ENCODE results near the gene PTPN14.

PTPN14 gene

DNA sequence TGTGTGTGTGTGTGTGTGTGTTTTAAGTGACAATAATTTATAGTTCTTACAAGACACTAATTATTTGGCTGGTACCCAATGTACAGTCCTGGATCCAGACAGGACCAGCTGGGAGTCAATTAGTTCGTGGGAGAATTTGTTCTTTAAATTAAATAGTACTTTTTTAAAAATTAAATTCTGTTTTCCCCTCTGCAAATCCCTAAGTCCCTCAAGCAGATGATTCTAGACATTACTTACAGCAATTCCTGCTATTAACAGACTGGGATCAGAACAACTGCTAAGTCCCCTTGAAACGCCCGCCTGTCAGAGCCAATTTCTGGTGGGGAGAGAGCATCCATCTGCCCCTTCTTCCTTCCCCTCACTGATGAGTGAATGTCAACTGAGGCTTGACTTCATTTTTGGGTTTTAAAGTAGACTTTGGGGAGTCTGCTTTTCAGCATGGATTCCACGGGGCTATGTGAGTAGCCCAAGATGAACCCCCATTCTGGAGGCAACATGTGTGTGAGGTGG is 186.6 kb downstream of the PTPN14 start:
- no peak for DNase-seq (ENCODE audit: low spot score)

- no peak for DNase-seq (ENCODE audit: low spot score)
These were observed 187.0 kb downstream of the PTPN14 start for GRCh38 chr1:214364386-214364785.

DNA sequence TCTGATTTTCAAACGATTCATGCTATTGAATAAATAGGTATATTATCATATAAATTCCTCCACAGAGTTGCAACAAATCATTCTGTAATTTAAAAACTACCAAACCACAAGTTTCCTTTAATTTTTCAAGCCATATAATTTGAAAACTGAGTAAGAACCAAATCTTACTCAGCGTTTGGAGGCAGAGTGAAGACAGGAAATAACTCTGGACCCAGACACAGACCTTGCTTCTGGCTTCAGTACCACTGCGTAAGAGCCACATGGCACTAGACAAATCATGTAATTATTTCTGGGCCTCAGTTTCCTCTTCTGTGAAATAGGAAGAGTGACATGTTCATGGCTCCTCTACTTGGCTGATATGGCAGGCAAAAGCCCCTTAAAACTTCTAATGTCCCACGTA is 188.0 kb downstream of the PTPN14 start:
- DNase-seq (ENCODE audit: low spot score) = no peak

GRCh38 chr1:214362188-214362882 is 189.1 kb downstream of the PTPN14 start:
- DNase-seq (ENCODE audit: low spot score) = no peak

- no peak for DNase-seq (ENCODE audit: low spot score)
These were observed 189.8 kb downstream of the PTPN14 start for GRCh38 chr1:214361636-214362035.

DNA sequence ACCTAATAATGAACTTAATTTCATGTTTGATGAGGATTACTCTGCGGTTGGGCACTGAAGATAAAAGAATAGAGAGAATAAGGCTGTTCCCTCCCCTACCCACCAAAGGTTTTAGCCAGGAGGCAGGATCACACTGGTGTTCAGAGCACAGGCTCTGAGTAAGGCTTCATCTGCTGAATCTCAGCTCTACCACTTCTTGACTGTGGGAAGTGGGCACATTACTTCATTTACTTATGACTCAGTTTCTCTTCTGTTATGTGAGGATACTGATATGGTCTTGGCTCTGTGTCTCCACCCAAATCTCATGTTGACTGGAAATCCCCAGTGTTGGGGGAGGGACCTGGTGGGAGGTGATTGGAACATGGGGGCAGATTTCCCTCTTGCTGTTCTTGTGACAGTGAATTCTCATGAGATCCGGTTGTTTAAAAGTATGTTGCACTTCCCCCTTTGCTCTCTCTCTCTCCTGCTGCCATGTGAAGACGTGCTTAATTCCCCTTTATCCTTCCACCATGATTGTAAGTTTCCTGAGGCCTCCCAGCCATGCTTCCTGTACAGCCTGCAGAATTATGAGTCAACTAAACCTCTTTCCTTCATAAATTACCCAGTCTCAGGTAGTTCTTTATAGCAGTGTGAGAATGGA is 190.8 kb downstream of the PTPN14 start:
- no peak for DNase-seq (ENCODE audit: low spot score)

GRCh38 chr1:214360116-214360515 is 191.3 kb downstream of the PTPN14 start:
- DNase-seq (ENCODE audit: low spot score) = no peak

DNA sequence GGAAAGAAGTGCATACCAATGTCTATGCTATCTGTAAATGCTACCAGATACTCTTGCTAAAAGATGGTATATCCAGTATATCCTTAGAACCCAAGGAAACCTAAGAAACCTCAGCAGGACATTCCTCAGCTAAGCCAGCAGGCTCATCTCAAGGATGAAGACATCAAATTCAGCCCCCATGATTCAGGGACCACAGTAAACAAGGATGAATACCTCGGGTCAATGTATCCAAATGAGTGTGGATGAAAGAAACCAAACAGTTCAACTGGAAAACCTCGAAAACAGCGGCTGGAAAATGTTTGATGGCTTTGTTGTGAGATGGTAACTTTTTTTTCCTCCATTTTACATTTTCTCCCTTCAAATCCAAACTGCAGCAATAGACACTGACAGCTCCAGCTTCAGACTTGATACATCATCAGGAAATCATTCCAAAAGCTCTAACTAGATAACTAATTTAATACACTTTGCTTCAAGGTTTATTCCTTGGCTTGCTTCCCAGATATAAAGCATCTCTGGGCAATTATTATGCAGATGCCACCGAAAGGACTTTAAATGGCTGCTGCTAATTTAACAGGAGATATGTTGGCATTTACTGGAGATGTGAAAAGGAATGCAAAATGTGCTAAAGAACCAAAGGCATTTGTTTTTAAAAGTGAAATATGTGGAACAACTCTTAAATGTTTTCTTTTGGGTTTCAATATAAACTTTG is 196.8 kb downstream of the PTPN14 start:
- no peak for DNase-seq (ENCODE audit: low spot score)

- DNase-seq (ENCODE audit: low spot score) = no peak
These were observed 198.6 kb downstream of the PTPN14 start for GRCh38 chr1:214352838-214353237.

GRCh38 chr1:214351551-214352277 is 199.7 kb downstream of the PTPN14 start:
- no peak for DNase-seq (ENCODE audit: low spot score)

GRCh38 chr1:214349781-214350180 is 201.6 kb downstream of the PTPN14 start:
- DNase-seq (ENCODE audit: low spot score) = no peak

DNA sequence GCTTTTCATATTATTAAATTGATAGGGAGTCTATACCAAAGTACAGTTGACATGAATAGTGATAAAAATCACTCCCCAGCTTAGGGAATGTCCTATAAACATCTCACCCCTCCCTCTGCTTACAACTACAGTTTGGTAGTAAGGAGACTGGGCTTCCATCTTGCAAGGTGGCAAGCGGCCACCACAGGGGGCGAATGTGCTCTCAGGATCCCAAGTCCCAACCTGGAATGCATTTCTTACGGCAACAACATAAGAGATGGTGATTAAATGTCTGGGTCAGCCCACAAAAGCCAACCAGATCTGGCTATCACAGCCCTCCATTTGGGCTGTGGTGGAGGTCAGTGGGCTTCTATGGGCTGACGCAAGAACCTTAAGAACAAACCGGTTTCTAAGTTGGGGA is 202.4 kb downstream of the PTPN14 start:
- DNase-seq (ENCODE audit: low spot score) = no peak

GRCh38 chr1:214344897-214345296 is 206.5 kb downstream of the PTPN14 start:
- DNase-seq (ENCODE audit: low spot score) = no peak

DNA sequence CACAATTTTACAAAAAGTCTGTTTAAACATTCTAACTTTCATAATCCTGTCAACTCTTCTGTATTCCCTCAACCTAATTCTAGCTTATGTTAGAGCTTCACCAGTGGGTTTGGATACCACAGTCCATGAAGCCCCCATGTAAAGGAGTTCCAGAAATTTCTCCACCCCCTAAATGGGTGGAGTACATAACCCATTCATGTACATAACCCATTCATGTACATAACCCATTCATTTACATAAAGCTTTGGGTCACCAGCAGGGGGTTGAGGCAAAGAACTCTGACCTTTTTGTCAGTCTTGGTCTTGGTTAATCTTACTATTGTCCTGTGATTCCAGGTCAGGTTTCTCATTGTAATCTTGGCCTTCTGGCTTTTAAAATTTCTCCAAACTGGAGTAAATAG is 208.9 kb downstream of the PTPN14 start:
- no peak for DNase-seq (ENCODE audit: low spot score)

DNA sequence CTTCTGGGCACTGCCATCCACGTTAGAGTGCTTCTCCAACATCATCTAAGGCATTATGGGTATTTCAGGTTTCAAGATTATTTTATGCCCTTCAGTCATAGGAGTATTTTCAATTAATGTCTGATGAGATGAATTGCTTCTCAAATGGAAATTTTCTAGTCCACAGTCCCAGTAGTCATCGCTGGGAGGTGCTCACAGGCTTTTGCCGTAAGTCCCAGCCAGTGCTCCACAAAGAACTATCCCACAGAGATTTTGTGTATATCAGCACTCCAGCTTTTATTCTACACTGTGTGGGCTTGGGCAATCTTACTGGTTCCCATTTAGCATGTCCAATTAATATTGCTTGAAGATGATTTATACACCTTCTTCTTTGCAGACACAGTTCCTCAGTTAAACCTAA is 209.5 kb downstream of the PTPN14 start:
- DNase-seq (ENCODE audit: low spot score) = no peak

DNA sequence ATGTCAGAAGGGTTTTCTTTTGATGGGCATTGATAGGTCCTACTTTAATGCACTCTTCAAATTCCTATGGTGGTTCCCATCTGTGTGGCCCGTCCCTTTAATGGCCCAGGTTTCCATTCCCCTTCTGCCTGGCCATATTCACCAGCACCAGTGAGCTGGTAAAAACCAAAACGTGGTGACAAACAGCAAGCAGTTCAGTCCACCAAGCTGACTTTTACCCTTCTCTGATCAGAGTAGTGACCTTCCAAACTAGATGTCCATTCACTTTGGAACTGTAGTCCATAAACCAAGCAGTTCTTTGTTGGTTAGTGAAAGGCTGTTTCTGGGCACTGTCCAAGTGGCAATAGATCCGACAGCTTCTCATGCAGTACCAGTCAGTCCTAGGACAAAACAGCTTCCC is 209.9 kb downstream of the PTPN14 start:
- DNase-seq (ENCODE audit: low spot score) = no peak

GRCh38 chr1:214338212-214338611 is 213.2 kb downstream of the PTPN14 start:
- DNase-seq (ENCODE audit: low spot score) = no peak

DNA sequence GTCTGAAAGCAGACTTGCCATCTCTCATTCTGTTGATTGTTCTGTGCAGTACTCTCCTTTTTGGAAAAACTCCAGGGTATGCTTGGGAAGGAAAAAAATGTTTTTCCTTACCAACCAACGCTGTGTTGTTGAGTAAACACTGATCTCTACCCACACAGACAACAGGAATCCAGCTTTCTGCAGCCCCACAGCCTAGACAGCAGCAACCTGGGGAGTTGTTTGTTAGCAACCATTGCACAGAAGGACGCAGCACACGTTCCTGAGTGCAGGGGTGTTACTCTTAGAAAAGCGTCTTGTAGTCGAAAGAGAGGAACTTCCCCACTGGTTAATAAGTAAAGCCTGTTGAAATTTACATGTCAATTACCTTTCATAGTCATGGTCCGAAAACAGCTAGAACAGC is 213.9 kb downstream of the PTPN14 start:
- no peak for DNase-seq (ENCODE audit: low spot score)

GRCh38 chr1:214337015-214337414 is 214.4 kb downstream of the PTPN14 start:
- DNase-seq (ENCODE audit: low spot score) = no peak

- no peak for DNase-seq (ENCODE audit: low spot score)
These were observed 215.8 kb downstream of the PTPN14 start for GRCh38 chr1:214335567-214335966.

- DNase-seq (ENCODE audit: low spot score) = peak; percentile 52
These were observed 218.2 kb downstream of the PTPN14 start for GRCh38 chr1:214332946-214333798.

Measured in HuH-7 (cell line).